Activated CD4-positive, alpha-beta T cell treated with anti-CD3 and anti-CD28 coated beads for 36 hours (primary cell): ENCODE measurements around the gene IGSF21. TPM values are rescaled to one million over a fixed set of nuclear protein-coding genes. Genes with fewer than 3 reads are reported as not detected.

ENCODE experiments used
- ATAC-seq: fragments of 200-7000 bp; cut with Tn5 transposase; one replicate; pipeline ENCODE4 v1.10.0; 2021; ENCODE audit warnings: mild to moderate bottlenecking, moderate library complexity
- CTCF ChIA-PET: fragments of 350-600 bp; sonication (Branson Sonifier 250); formaldehyde crosslinking; loops from one replicate; lab custom pipeline; 2021; ENCODE audit warnings: antibody characterized with exemption; lab: Charles Lee
- POLR2A ChIA-PET: fragments of 350-600 bp; sonication (Branson Sonifier 250); formaldehyde crosslinking; loops from one replicate; lab custom pipeline; 2021; ENCODE audit warnings: antibody characterized with exemption, inconsistent platforms; lab: Charles Lee
- DNase-seq: peaks from one replicate; pipeline ENCODE4 v3.0.0-alpha.2; 2020
- H3K27ac Mint-ChIP-seq: one replicate; pipeline ENCODE4 v1.8.0; 2021; ENCODE audit warnings: mixed read lengths
- H3K27me3 Mint-ChIP-seq: one replicate; pipeline ENCODE4 v1.8.0; 2021; ENCODE audit warnings: mixed read lengths
- H3K36me3 Mint-ChIP-seq: one replicate; pipeline ENCODE4 v1.8.0; 2021; ENCODE audit warnings: low read depth, mixed read lengths
- H3K4me1 Mint-ChIP-seq: one replicate; pipeline ENCODE4 v1.8.0; 2021; ENCODE audit warnings: mixed read lengths
- H3K4me3 Mint-ChIP-seq: one replicate; pipeline ENCODE4 v1.8.0; 2021; ENCODE audit warnings: mild to moderate bottlenecking, moderate library complexity, mixed read lengths
- H3K9me3 Mint-ChIP-seq: one replicate; pipeline ENCODE4 v1.8.0; 2021; ENCODE audit warnings: low read depth, mixed read lengths
- intact Hi-C, 2 experiments: fragments of 100-400 bp; cut with DNase I in 1 of 2; cut with micrococcal nuclease in 1 of 2; formaldehyde crosslinking; loops; one replicate each; pipeline versions ENCODE4 v1.14.2 to v1.15.1; 2022 to 2024; cut with DNase I, micrococcal nuclease
- total RNA-seq, 2 experiments: library from RNA; stranded (reverse); gene quantifications; one replicate each; pipeline ENCODE4 v1.2.3, GENCODE V29; 2021

Gene IGSF21
- total RNA-seq, 2 experiments from 2014 or later = not detected

GRCh38 chr1:18123467-18123992 lies 15.9 kb downstream of the IGSF21 start:
- H3K4me3 Mint-ChIP-seq = no peak overlapping the region
- CTCF ChIA-PET = no interaction called here
- DNase-seq (no peak), ATAC-seq (no peak)
- H3K4me1 Mint-ChIP-seq = no peaks in the 10 kb centered on the region
- no peaks in the 10 kb centered on the region for H3K36me3 Mint-ChIP-seq
- peaks cover 22% of the 10 kb centered on the region for H3K27me3 Mint-ChIP-seq
- intact Hi-C loops = no loop called here
- H3K9me3 Mint-ChIP-seq = no peaks in the 10 kb centered on the region
- no peak overlapping the region for H3K27ac Mint-ChIP-seq
- POLR2A ChIA-PET = no interaction called here

DNA sequence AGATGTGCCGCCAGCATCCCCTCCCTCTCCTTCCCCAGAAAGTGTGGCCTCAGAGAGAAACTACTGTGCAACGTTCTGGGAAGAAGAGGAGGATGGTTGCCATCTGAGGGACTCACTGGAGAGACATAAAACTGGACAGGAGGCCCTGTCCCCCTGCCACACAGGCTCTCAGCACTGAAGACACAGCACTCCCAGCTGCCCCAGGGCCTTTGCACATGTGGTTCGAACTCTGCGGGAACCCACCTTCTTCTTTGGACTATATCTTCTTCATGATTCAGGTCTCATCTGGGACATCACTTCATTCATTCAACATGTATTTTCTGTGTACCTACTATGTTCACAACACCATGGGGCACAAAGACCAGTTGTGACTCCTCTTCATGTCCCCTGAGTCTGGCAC lies 17.4 kb downstream of the IGSF21 start:
- no peak overlapping the region for H3K4me3 Mint-ChIP-seq
- no peaks in the 10 kb centered on the region for H3K36me3 Mint-ChIP-seq
- H3K27ac Mint-ChIP-seq = no peak overlapping the region
- H3K4me1 Mint-ChIP-seq = no peaks in the 10 kb centered on the region
- CTCF ChIA-PET = interaction anchor here (0.6 kb wide), 1 partner anchor 624 kb away, joined by 3 read pairs; no protein-coding TSS in a partner anchor
- DNase-seq (no peak), ATAC-seq (no peak)
- intact Hi-C loops = no loop called here
- H3K9me3 Mint-ChIP-seq = no peaks in the 10 kb centered on the region
- POLR2A ChIA-PET = no interaction called here
- peaks cover 14% of the 10 kb centered on the region for H3K27me3 Mint-ChIP-seq

GRCh38 chr1:18126616-18127015 lies 19.0 kb downstream of the IGSF21 start:
- CTCF ChIA-PET = no interaction called here
- Mint-ChIP-seq H3K4me1 (no peaks in the 10 kb centered on the region), H3K36me3 (no peaks in the 10 kb centered on the region), H3K27ac (no peak overlapping the region), H3K27me3 (peaks cover 8% of the 10 kb centered on the region), H3K4me3 (no peak overlapping the region), H3K9me3 (no peaks in the 10 kb centered on the region)
- POLR2A ChIA-PET = no interaction called here
- DNase-seq (no peak), ATAC-seq (no peak)
- intact Hi-C loops = no loop called here

- intact Hi-C loops = no loop called here
- Mint-ChIP-seq H3K4me3 (no peak overlapping the region), H3K36me3 (no peaks in the 10 kb centered on the region), H3K27ac (no peak overlapping the region), H3K4me1 (no peaks in the 10 kb centered on the region), H3K9me3 (no peaks in the 10 kb centered on the region), H3K27me3 (peaks cover 9% of the 10 kb centered on the region)
- ChIA-PET CTCF (no interaction called here), POLR2A (no interaction called here)
- DNase-seq (no peak), ATAC-seq (no peak)
Measured at GRCh38 chr1:18128298-18128697, 20.7 kb downstream of the IGSF21 start.

DNA sequence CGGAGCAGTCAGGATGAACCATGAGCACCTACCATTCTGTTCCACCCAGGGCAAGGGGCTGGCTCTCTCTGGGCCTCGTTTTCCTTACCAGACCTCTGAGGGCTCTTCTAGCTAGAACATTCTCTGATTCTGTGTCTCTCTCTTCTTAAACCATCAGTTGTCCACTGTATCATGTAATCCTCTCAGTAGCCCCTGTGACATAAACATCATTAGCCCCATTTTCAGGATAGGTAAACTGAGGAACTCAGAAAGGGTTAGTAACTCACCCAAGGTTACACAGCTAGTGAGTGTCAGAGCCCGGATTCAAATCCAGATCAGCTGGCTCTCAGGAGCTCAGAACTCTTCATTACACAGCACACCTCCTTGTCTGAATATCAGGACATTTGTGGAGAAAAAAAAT lies 22.8 kb downstream of the IGSF21 start:
- no peaks in the 10 kb centered on the region for H3K36me3 Mint-ChIP-seq
- POLR2A ChIA-PET = no interaction called here
- no peak overlapping the region for H3K4me3 Mint-ChIP-seq
- peaks cover 11% of the 10 kb centered on the region for H3K27me3 Mint-ChIP-seq
- H3K27ac Mint-ChIP-seq = no peak overlapping the region
- no peaks in the 10 kb centered on the region for H3K9me3 Mint-ChIP-seq
- CTCF ChIA-PET = no interaction called here
- intact Hi-C loops = no loop called here
- no peaks in the 10 kb centered on the region for H3K4me1 Mint-ChIP-seq
- ATAC-seq (no peak), DNase-seq (no peak)

- no peaks in the 10 kb centered on the region for H3K9me3 Mint-ChIP-seq
- no peak overlapping the region for H3K4me3 Mint-ChIP-seq
- H3K4me1 Mint-ChIP-seq = no peaks in the 10 kb centered on the region
- DNase-seq = no peak
- peaks cover 12% of the 10 kb centered on the region for H3K27me3 Mint-ChIP-seq
- ChIA-PET POLR2A (no interaction called here), CTCF (interaction anchor here (1.1 kb wide), 1 partner anchor 79 kb away, joined by 3 read pairs; no protein-coding TSS in a partner anchor)
- H3K36me3 Mint-ChIP-seq = no peaks in the 10 kb centered on the region
- H3K27ac Mint-ChIP-seq = no peak overlapping the region
- intact Hi-C loops = no loop called here
- ATAC-seq = no peak
Measured at GRCh38 chr1:18132022-18132710, 24.6 kb downstream of the IGSF21 start.

DNA sequence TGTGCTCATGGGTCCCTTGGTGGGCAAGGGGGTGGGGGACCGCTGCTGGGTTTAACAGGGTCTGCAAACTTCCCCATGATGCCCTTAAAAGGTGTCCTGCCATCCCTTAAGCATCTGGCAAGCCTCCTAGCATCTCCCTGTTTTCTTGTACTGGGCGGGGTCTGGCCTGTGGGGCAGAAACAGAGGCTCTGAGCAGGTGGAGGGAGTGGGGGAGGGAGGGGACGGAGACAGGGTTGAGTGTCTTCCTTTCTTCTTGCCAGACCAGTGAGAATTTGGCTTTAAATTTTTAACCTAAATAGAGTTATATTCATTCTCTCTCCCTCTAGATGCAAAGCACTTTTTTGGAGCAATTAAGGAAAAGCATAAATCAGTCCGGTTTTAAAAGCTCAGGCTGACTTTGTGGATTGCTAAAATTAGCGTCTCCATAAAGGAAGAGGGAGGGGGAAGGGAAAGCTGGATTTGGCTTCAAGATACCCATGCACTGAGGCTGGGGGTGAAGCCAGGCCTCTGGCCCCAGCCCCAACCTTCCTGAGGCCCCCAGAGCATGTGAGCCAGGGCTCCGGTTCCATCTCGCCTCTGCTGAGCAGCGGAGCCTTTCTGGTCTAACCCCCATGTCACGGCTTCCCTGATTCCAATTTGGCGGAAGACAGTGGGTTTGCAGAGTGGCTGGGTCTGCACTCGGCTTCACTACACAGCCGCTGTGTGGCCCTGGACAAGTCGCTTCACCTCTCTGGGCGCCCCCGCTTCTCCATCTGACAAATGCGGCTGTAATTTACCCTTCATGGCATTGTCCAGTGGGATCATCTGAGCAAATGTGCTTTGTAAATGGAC lies 25.3 kb downstream of the IGSF21 start:
- Mint-ChIP-seq H3K27ac (no peak overlapping the region), H3K9me3 (no peaks in the 10 kb centered on the region), H3K36me3 (no peaks in the 10 kb centered on the region), H3K27me3 (peaks cover 12% of the 10 kb centered on the region), H3K4me3 (no peak overlapping the region), H3K4me1 (no peaks in the 10 kb centered on the region)
- ChIA-PET CTCF (interaction anchor here (0.6 kb wide), 1 partner anchor 19 kb away, joined by 4 read pairs; no protein-coding TSS in a partner anchor), POLR2A (no interaction called here)
- intact Hi-C loops = no loop called here
- no peak for ATAC-seq
- no peak for DNase-seq

GRCh38 chr1:18134324-18135046 lies 26.9 kb downstream of the IGSF21 start:
- Mint-ChIP-seq H3K27me3 (peaks cover 10% of the 10 kb centered on the region), H3K27ac (no peak overlapping the region), H3K4me3 (no peak overlapping the region), H3K36me3 (no peaks in the 10 kb centered on the region), H3K9me3 (no peaks in the 10 kb centered on the region), H3K4me1 (no peaks in the 10 kb centered on the region)
- DNase-seq = no peak
- ChIA-PET CTCF (no interaction called here), POLR2A (no interaction called here)
- ATAC-seq = no peak
- intact Hi-C loops = no loop called here

DNA sequence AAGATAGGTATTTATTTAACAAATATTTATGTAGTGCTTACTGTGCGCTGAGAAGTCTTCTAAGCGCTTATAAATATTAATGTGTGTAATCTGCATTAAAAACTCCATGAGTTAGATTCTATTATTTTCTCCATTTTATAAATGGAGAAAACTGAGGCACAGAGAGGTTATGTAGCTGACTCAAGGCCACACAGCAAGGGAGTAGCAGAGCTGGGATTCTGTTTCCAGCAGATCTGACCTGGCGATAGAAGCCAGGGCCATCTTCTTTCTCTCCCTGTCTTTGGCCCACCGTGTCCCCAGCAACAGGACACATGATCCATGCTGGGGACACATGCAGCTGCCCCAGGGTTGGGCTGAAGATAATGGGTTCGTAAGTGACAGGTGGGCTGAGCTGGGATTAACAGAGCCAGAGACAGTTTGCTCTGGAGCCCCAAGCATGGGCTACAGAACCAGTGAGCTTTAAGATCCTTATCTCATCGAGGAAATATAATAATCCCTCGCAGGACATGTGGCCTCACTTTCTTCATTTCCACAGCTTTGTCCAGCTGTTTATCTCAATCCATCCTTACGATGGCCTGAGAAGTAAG lies 30.3 kb downstream of the IGSF21 start:
- H3K27ac Mint-ChIP-seq = no peak overlapping the region
- CTCF ChIA-PET = no interaction called here
- no peaks in the 10 kb centered on the region for H3K36me3 Mint-ChIP-seq
- H3K9me3 Mint-ChIP-seq = no peaks in the 10 kb centered on the region
- no peak overlapping the region for H3K4me3 Mint-ChIP-seq
- POLR2A ChIA-PET = no interaction called here
- no peaks in the 10 kb centered on the region for H3K4me1 Mint-ChIP-seq
- H3K27me3 Mint-ChIP-seq = peaks cover 9% of the 10 kb centered on the region
- ATAC-seq (no peak), DNase-seq (no peak)
- intact Hi-C loops = no loop called here

- no peaks in the 10 kb centered on the region for H3K9me3 Mint-ChIP-seq
- H3K27ac Mint-ChIP-seq = no peak overlapping the region
- no peak overlapping the region for H3K4me3 Mint-ChIP-seq
- H3K27me3 Mint-ChIP-seq = peaks cover 7% of the 10 kb centered on the region
- H3K36me3 Mint-ChIP-seq = no peaks in the 10 kb centered on the region
- H3K4me1 Mint-ChIP-seq = no peaks in the 10 kb centered on the region
- CTCF ChIA-PET = interaction anchor here (0.5 kb wide), 1 partner anchor 209 kb away, joined by 3 read pairs; no protein-coding TSS in a partner anchor
- POLR2A ChIA-PET = no interaction called here
- DNase-seq (no peak), ATAC-seq (no peak)
- intact Hi-C loops = no loop called here
Measured at GRCh38 chr1:18139198-18139981, 31.8 kb downstream of the IGSF21 start.
